SH-SY5Y (cell line): ENCODE results near the gene VWF.

ENCODE experiments used
- GATA2 ChIP-seq: IDR thresholded peaks from 2 replicates; pipeline ENCODE4 v1.6.1; 2011; ENCODE audit warnings: mild to moderate bottlenecking, low read depth, low read length
- GATA3 ChIP-seq: IDR thresholded peaks from 2 replicates; pipeline ENCODE4 v1.6.1; 2011; ENCODE audit warnings: low read depth, mild to moderate bottlenecking, low read length, moderate library complexity

GRCh38 chr12:6071589-6071988 lies 52.9 kb downstream of the VWF start:
- TF ChIP-seq GATA2 (no peak), GATA3 (no peak)
